Suprapubic skin (tissue), 4 donors: ENCODE results near the gene ADAMTS17. TPM values are rescaled to one million over a fixed set of nuclear protein-coding genes. Genes with fewer than 3 reads are reported as not detected.

Experiments
- DNase-seq, 2 donors: peaks; one replicate each; pipeline ENCODE4 v3.0.0-alpha.2; 2019; ENCODE audit warnings: low spot score in 2 of 2
- H3K27ac ChIP-seq: fragments of 200-600 bp; sonication (generic); one replicate; pipeline ENCODE4 v1.5.1; 2019
- H3K27me3 ChIP-seq: fragments of 200-600 bp; sonication (generic); one replicate; pipeline ENCODE4 v1.5.1; 2019
- H3K36me3 ChIP-seq: fragments of 200-600 bp; sonication (generic); one replicate; pipeline ENCODE4 v1.5.1; 2019
- H3K4me1 ChIP-seq: fragments of 200-600 bp; sonication (generic); one replicate; pipeline ENCODE4 v1.5.1; 2019
- H3K4me3 ChIP-seq: fragments of 200-600 bp; sonication (generic); one replicate; pipeline ENCODE4 v1.5.1; 2019; ENCODE audit warnings: mild to moderate bottlenecking
- H3K9me3 ChIP-seq: fragments of 200-600 bp; sonication (generic); one replicate; pipeline ENCODE4 v1.5.1; 2019
- EP300 ChIP-seq: sonication (generic); formaldehyde crosslinking; IDR thresholded peaks from one replicate; pipeline ENCODE4 v1.6.1; 2017; ENCODE audit warnings: antibody characterized with exemption
- POLR2A ChIP-seq, 2 donors: fragments of 450-650 bp; IDR thresholded peaks; one replicate each; pipeline ENCODE4 v1.6.1; 2017; ENCODE audit warnings: antibody characterized with exemption in 2 of 2, mild to moderate bottlenecking in 2 of 2, moderate library complexity in 2 of 2
- POLR2AphosphoS5 ChIP-seq, 3 donors: sonication (generic); formaldehyde crosslinking; IDR thresholded peaks; one replicate each; pipeline ENCODE4 v1.6.1; 2017; ENCODE audit warnings: antibody characterized with exemption in 3 of 3
- WGBS: methylation state at CpG from one replicate; pipeline ENCODE4 v1.1.5; 2018; 5-methylcytosine and 5-hydroxymethylcytosine counted together
- total RNA-seq, 4 donors: library from RNA; depleted of rRNA; stranded (reverse); fragments of >200 nt; gene quantifications; one replicate each; pipeline ENCODE4 v1.1.0, GENCODE V29; 2016
- TF ChIP-seq, protein P1 (sequence below), 2 donors: fragments of 200-600 bp in 1 of 2; fragments of 450-650 bp in 1 of 2; sonication (generic) in 1 of 2; IDR thresholded peaks; one replicate each; pipeline ENCODE4 v1.5.1; 2016 to 2019; ENCODE audit warnings: antibody characterized with exemption in 2 of 2, mild to moderate bottlenecking in 1 of 2, moderate library complexity in 1 of 2

ADAMTS17 gene
- total RNA-seq, 4 donors from 2014 or later = 4.2 to 12.3 (median 6.3) TPM

- Histone ChIP-seq H3K4me3 (no peak overlapping the region), H3K4me1 (peaks cover 25% of the 10 kb centered on the region), H3K27ac (no peak overlapping the region), H3K27me3 (peaks cover 9% of the 10 kb centered on the region), H3K36me3 (no peaks in the 10 kb centered on the region), H3K9me3 (no peaks in the 10 kb centered on the region)
- TF ChIP-seq, protein P1, sequence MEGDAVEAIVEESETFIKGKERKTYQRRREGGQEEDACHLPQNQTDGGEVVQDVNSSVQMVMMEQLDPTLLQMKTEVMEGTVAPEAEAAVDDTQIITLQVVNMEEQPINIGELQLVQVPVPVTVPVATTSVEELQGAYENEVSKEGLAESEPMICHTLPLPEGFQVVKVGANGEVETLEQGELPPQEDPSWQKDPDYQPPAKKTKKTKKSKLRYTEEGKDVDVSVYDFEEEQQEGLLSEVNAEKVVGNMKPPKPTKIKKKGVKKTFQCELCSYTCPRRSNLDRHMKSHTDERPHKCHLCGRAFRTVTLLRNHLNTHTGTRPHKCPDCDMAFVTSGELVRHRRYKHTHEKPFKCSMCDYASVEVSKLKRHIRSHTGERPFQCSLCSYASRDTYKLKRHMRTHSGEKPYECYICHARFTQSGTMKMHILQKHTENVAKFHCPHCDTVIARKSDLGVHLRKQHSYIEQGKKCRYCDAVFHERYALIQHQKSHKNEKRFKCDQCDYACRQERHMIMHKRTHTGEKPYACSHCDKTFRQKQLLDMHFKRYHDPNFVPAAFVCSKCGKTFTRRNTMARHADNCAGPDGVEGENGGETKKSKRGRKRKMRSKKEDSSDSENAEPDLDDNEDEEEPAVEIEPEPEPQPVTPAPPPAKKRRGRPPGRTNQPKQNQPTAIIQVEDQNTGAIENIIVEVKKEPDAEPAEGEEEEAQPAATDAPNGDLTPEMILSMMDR (IDR thresholded peaks at IDR 0.05) = no peak
- TF ChIP-seq POLR2A (IDR thresholded peaks at IDR 0.05) (no peak), EP300 (no peak), POLR2AphosphoS5 (IDR thresholded peaks at IDR 0.05) (no peak)
- DNase-seq = no peak
- WGBS = 59% methylated on average over 6 of the region's 6 CpGs
Measured at GRCh38 chr15:100336061-100336460, 5.7 kb downstream of the ADAMTS17 start.

- no peaks in the 10 kb centered on the region for H3K9me3 ChIP-seq
- TF ChIP-seq POLR2A (IDR thresholded peaks at IDR 0.05) (no peak), POLR2AphosphoS5 (IDR thresholded peaks at IDR 0.05) (no peak), EP300 (no peak)
- TF ChIP-seq, protein P1 (IDR thresholded peaks at IDR 0.05) = no peak
- DNase-seq = no peak
- H3K27ac ChIP-seq = no peak overlapping the region
- WGBS = 64% methylated on average over 8 of the region's 9 CpGs
- peaks cover 6% of the 10 kb centered on the region for H3K27me3 ChIP-seq
- H3K4me1 ChIP-seq = peaks cover 19% of the 10 kb centered on the region
- no peaks in the 10 kb centered on the region for H3K36me3 ChIP-seq
- H3K4me3 ChIP-seq = no peak overlapping the region
Measured at GRCh38 chr15:100335335-100335999, 6.3 kb downstream of the ADAMTS17 start.

- Histone ChIP-seq H3K9me3 (no peaks in the 10 kb centered on the region), H3K4me3 (no peak overlapping the region), H3K4me1 (peaks cover 19% of the 10 kb centered on the region), H3K27ac (no peak overlapping the region), H3K36me3 (no peaks in the 10 kb centered on the region), H3K27me3 (peaks cover 6% of the 10 kb centered on the region)
- WGBS = 72% methylated on average over 11 of the region's 11 CpGs
- DNase-seq = no peak
- TF ChIP-seq, protein P1 (IDR thresholded peaks at IDR 0.05) = no peak
- TF ChIP-seq EP300 (no peak), POLR2A (IDR thresholded peaks at IDR 0.05) (no peak), POLR2AphosphoS5 (IDR thresholded peaks at IDR 0.05) (no peak)
Measured at GRCh38 chr15:100334905-100335304, 6.9 kb downstream of the ADAMTS17 start.

- peaks cover 18% of the 10 kb centered on the region for H3K4me1 ChIP-seq
- no peak overlapping the region for H3K4me3 ChIP-seq
- no peaks in the 10 kb centered on the region for H3K9me3 ChIP-seq
- DNase-seq = no peak
- no peak overlapping the region for H3K27ac ChIP-seq
- H3K36me3 ChIP-seq = no peaks in the 10 kb centered on the region
- WGBS = 97% methylated on average over 19 of the region's 19 CpGs
- no peak for TF ChIP-seq POLR2A (IDR thresholded peaks at IDR 0.05)
- no peak for TF ChIP-seq POLR2AphosphoS5 (IDR thresholded peaks at IDR 0.05)
- no peak for TF ChIP-seq EP300
- peaks cover 6% of the 10 kb centered on the region for H3K27me3 ChIP-seq
Measured at GRCh38 chr15:100334456-100334855, 7.3 kb downstream of the ADAMTS17 start.

- Histone ChIP-seq H3K27ac (no peak overlapping the region), H3K4me1 (peaks cover 13% of the 10 kb centered on the region), H3K27me3 (peaks cover 6% of the 10 kb centered on the region), H3K4me3 (no peak overlapping the region), H3K36me3 (no peaks in the 10 kb centered on the region), H3K9me3 (no peaks in the 10 kb centered on the region)
- 63% methylated on average over 8 of the region's 8 CpGs for WGBS
- TF ChIP-seq POLR2AphosphoS5 (IDR thresholded peaks at IDR 0.05) = no peak
- TF ChIP-seq, protein P1 (IDR thresholded peaks at IDR 0.05) = no peak
- no peak for DNase-seq
Measured at GRCh38 chr15:100334015-100334414, 7.8 kb downstream of the ADAMTS17 start.
